Body of pancreas (tissue), 4 donors: ENCODE results near the gene MAP2K5.

Experiments
- POLR2A ChIP-seq, 3 donors: fragments of 450-650 bp; IDR thresholded peaks; one replicate each; pipeline ENCODE4 v1.6.1; 2016; ENCODE audit warnings: antibody characterized with exemption in 3 of 3, mild to moderate bottlenecking in 2 of 3
- TF ChIP-seq, protein P1 (sequence below), 7 experiments: fragments of 450-650 bp in 4 of 7; fragments of 200-600 bp in 3 of 7; sonication (generic) in 3 of 7; IDR thresholded peaks; one replicate each; pipeline ENCODE4 v1.5.1; 2016 to 2019; ENCODE audit warnings: antibody characterized with exemption in 7 of 7

DNA sequence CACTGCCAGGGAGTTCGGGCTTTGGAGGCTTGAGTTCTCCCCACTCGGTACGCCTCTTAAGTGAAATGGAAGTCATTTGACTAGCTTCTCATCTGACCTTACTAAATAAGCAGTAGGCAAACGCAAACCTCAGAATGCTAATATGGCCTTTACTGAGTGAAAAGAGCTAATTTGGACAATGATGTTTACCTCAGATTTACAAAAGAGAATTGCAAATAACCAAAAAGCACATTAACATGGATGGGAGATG, 298.9 kb downstream of the MAP2K5 start:
- no peak for TF ChIP-seq POLR2A (IDR thresholded peaks at IDR 0.05)
- TF ChIP-seq, protein P1, sequence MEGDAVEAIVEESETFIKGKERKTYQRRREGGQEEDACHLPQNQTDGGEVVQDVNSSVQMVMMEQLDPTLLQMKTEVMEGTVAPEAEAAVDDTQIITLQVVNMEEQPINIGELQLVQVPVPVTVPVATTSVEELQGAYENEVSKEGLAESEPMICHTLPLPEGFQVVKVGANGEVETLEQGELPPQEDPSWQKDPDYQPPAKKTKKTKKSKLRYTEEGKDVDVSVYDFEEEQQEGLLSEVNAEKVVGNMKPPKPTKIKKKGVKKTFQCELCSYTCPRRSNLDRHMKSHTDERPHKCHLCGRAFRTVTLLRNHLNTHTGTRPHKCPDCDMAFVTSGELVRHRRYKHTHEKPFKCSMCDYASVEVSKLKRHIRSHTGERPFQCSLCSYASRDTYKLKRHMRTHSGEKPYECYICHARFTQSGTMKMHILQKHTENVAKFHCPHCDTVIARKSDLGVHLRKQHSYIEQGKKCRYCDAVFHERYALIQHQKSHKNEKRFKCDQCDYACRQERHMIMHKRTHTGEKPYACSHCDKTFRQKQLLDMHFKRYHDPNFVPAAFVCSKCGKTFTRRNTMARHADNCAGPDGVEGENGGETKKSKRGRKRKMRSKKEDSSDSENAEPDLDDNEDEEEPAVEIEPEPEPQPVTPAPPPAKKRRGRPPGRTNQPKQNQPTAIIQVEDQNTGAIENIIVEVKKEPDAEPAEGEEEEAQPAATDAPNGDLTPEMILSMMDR (IDR thresholded peaks at IDR 0.05) = no peak
